Activated T-cell treated with anti-CD3 and anti-CD28 coated beads, Interleukin-2, amount 50 U/mL, for 1 hour (primary cell): ENCODE data around the gene AKIRIN2.
"Not testable (repeated sequence)": the region's sequence is repeated elsewhere in the genome, so short reads cannot be mapped to it uniquely, and the experiment has no call there.

Source experiments
- DNase-seq: peaks from one replicate; pipeline ENCODE4 v3.0.0-alpha.2; 2020

Gene AKIRIN2

DNA sequence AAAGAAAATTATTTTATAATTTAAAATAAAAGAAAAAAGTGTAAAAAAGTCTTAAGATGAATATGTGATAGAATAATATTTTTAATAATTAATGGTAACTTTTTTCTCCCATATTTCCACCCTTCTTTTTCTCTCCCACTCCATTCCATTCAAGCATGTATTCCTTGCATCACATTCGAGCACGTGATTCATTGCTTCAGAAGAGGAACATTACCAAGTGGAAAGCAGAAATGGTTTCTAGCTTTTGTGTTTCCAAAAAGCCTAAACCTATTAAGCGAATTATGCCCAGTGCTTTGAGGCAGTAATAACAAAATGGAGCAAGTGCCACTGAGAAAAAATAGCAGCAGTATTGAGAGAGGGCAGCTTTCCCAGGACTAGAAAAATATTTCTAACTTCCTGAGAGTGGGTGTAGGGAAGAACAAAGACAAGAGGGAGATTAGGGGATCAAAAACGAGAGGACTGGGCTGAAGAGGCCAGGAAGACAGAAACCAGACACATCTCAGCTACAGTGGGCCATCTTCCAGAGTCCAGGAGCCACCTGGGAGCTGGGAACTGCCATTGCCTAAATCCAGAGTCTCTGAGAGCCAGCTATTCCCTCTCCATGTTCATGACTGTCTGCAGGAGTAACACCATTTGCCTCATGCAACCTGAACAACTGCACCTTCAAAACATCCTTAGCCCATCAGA lies 15.0 kb upstream of the AKIRIN2 start:
- DNase-seq, result no peak

DNA sequence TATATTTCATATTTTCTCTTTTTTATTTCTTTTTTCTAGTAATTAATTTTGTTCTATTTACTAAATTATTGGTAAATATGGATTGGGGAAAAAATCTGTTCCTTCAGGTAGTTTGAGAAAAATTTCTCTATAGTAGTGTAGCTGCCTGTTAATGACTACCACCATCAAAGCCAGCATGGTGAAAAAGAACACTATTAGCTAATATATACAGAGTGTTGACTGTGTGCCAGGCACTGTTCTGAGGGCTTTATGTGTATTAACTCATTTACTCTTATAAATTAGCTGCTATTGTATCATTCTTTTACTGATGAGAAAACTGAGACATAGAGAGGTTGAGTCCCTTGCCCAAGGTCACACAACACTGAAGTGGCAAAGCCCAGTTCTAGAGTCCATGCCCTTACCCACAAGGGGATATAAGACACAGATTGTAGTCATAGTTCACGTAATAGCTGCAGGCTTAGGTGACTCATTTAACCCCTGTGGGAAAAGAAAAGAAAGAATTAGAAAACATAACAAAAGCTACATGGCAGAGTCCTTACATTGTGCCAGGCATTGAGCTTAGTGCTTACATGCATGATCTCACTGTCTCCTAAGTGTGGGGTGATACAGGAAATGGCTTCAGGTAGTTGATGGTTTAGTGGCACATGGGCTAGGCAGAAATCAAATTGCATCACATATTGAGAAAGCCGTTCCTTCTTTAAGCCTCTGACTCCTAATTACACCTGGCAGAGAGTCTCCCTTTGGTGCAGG lies 12.2 kb upstream of the AKIRIN2 start:
- DNase-seq, result no peak

DNA sequence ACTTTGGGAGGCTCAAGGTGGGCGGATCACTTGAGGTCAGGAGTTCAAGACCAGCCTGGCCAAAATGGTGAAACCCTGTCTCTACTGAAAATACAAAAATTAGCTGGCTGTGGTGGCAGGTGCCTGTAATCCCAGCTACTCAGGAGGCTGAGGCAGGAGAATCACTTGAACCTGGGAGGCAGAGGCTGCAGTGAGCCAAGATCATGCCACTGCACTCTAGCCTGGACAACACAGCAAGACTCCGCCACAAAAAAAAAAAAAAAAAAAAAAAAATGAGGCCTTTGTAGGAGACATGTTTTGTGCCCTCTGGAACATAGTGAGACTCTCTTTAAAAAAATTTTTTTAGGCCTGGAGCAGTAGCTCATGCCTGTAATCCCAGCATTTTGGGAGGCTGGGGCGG lies 10.7 kb upstream of the AKIRIN2 start:
- not testable (repeated sequence) for DNase-seq

DNA sequence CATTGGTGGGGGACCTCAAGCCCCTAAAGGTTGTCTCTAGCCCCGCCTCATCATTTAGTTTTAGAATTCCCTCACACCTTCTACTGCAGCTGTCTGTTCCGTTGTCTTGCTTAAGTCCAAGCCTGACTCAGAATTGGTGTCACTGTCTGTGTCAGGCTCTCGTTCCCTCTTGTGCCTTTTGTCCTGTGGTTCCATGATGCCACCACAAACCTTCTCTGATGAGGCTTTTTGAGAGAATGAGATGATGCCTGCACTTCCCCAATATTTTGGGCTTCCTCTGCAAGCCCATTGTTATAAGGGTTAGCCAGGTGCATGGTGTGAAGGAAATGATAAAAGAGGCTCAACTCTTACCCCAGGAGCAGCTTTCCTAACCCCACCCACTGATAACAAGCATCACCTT lies 8.1 kb upstream of the AKIRIN2 start:
- no peak for DNase-seq

DNA sequence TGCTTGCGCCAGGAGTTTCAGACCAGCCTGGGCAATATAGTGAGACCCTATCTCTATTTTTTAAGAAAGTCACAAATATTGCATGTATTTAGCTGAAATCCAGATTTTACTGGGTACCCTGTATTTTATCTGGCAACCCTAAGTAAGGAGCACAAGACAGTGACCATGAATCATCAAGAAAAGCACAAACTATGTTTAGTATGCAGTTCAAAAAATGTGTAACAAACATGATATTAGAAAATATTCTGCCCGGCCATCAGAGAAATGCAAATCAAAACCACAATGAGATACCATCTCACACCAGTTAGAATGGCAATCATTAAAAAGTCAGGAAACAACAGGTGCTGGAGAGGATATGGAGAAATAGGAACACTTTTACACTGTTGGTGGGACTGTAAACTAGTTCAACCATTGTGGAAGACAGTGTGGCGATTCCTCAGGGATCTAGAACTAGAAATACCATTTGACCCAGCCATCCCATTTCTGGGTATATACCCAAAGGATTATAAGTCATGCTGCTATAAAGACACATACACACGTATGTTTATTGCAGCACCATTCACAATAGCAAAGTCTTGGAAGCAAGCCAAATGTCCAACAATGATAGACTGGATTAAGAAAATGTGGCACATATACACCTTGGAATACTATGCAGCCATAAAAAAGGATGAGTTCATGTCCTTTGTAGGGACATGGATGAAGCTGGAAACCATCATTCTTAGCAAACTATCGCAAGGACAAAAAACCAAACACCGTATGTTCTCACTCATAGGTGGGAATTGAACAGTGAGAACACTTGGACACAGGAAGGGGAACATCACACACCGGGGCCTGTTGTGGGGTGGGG lies 6.8 kb upstream of the AKIRIN2 start:
- not testable (repeated sequence) for DNase-seq

DNA sequence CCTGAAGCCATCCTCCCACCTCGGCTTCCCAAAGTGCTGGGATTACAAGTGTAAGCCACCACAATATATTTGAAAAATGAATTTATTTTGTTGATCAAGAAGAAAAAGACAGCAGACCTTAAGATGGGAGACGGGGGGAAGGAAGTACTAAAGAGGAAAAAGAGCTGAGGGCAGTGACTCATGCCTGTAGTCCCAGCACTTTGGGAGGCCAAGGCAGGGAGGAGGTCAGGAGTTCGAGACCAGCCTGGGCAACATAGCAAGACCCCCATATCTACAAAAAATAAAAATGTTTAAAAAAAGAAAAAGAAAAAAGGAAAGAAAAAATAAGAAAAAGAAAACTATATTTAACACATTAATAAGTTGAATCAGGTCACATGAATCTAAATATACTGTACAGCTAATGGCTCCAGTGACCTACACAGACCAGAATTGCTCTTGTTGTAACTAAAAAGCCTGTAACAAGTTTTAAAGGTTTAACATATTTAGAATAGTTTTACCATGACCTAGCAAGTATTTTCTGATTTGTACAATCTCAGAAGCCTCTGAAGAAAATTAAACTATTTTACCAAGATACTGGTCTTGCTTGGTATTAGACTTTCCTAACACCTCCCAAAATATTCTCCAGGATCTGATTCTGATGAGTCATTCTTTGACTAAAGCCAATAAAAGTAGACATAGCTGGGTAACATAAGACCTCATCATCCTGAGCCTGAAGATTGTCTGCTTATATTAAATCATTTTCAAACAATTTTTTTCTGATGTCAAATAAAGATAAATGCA lies 4.3 kb upstream of the AKIRIN2 start:
- no peak for DNase-seq

DNA sequence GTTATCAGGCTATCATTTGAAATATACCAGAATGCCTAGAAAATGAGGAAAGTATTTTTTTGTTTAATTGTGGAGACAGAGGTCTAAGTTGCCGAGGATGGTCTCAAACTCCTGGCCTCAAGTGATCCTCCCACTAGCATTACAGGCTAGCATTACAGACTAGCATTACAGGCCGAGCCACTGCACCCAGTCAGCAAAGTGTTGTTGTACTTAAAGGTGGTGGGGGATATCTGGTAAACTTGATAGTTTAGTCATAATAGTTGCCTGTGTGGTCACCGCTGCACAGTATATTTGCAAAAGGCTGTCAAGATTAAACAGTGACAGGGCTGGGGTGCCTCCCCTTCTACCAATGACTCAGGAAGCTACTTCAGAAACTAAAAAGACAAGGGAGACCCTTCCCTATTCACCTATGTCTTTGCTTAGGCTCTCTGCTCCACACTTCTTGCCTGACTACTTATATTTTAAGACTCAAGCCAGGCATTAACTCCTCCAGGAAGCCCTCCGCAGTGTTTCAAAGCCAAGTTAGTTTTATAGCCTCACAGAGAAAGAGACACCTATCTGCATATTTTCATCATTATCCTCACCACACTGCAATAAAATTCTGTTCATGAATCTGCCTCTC lies 3.1 kb upstream of the AKIRIN2 start:
- DNase-seq, result no peak

DNA sequence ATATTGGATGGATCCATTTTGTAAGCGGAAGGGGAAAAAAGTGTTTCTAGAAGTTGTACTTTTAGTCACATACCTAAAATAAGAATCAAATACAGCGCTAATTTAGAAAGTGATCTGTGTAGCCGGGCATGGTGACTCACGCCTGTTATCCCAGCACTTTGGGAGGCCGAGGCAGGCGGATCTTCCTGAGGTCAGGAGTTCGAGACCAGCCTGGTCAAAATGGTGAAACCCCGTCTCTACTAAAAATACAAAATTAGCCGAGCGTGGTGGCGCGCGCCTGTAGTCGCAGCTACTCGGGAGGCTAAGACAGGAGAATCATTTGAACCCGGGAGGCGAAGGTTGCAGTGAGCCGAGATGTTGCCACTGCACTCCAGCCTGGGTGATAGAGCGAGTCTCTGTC lies 1.0 kb upstream of the AKIRIN2 start:
- not testable (repeated sequence) for DNase-seq

DNA sequence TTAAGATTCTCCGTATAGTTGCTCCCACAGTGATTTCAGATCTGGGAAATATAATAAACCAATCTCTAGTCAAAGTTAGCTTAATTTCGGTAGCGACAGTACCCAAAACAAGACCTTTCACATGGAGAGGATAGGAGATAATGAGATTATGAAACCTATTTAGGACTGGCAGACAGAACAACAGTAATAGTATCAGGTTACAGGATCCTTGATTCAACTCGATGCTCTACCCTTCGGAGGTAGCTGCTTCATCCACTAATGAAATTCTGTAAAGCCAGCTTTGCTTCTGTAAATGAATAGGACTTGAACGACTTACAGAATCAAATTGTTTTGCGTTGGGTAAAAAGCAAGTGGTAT lies 534 bp upstream of the AKIRIN2 start:
- no peak for DNase-seq

DNA sequence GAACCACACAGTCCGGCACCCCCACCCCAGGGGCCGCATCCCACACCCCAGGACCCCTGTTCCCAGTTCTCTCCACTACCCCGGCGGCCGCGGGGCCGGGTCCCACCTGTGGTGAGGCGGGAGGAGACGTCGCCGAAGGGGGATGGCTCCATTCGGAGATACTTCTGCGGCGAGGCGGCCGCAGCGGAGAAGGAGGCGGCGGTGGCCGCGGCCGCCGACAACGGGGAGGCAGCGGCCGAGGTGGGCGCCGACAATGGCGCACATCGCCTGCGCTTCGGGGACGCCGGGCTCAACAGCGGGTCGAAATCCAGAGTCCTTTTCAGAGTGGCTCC lies 723 bp downstream of the AKIRIN2 start:
- DNase-seq, result no peak

DNA sequence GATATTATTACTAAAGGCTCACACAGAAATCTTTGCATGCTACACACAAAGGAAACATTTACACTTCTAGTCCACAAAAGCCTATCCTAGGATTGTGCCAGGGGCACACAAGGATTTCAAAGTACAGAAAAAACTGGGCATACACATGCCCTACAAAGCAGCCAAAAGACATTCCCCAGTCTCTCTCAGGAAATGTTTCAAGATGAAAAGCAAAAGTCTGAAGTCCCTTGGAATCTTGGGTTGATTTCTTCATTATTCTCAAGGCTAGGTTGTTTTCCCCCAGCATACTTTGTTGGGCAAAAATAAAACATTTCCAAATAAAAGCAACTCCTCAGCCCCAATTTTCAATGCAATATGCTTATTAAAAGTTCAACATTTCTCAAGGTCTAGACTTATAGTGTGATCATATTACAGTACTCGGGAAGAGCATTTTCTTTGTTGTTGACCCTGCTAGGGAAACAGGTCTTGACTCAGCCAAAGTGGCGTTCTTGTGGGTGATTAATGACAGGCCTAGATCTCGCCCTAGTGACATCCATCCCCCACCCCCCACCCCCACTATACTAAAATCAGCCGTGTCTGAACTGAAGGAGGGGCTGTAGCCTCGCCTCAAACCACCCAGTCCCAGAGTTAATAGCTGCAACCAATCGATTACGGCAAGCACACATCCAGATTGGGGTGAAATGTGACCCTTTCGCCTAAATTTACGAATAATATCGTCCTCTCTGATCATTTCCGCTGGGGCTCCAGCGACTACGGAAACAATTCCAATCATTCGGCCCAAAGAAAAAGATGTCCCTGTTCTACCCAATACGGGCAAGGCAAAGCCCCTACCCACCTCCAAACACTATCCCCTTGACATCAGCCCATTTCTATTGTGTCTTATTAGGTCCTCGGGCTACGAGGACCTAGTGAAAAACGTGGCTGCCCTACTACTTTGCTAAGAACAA lies 1.4 kb downstream of the AKIRIN2 start:
- no peak for DNase-seq

DNA sequence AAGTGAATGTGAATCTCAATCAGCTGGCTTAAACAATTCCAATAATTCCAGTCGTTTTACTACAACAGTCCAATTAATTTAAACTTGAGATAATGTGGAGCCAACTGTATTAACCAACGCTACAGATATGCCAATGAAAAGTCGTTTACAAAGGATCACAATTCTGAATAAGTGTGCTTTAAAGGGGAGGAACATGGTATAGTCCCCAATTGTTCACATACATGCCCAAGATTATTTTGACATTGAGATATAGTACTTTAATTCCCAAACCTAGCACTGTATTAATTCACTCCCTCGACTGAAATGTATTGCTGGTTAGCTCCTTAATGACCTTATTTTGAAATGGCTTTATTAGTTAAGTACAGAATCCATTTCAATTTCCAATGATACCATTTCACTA lies 2.5 kb downstream of the AKIRIN2 start:
- DNase-seq, result no peak

DNA sequence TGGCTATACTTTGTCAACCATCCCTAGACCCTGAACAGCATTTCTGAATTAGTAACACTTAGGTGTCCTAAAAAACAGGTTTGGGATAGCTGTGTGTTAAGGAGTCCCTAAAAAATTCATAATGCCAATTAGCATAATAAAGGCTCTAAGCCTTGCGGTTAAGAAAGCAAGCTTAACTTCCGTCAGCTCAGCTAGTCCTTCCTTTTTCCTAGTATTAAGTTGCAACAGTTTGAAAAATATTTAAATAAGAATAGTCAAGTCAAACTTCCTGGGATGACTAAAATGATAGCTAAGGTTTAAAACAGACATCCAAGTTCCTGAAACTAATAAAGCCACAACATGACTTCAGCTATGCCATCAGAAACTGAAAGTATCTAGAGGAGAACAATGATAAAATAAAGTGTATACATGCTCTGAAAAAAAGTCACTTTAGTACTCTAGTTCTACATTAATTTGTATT lies 3.5 kb downstream of the AKIRIN2 start:
- DNase-seq, result no peak

DNA sequence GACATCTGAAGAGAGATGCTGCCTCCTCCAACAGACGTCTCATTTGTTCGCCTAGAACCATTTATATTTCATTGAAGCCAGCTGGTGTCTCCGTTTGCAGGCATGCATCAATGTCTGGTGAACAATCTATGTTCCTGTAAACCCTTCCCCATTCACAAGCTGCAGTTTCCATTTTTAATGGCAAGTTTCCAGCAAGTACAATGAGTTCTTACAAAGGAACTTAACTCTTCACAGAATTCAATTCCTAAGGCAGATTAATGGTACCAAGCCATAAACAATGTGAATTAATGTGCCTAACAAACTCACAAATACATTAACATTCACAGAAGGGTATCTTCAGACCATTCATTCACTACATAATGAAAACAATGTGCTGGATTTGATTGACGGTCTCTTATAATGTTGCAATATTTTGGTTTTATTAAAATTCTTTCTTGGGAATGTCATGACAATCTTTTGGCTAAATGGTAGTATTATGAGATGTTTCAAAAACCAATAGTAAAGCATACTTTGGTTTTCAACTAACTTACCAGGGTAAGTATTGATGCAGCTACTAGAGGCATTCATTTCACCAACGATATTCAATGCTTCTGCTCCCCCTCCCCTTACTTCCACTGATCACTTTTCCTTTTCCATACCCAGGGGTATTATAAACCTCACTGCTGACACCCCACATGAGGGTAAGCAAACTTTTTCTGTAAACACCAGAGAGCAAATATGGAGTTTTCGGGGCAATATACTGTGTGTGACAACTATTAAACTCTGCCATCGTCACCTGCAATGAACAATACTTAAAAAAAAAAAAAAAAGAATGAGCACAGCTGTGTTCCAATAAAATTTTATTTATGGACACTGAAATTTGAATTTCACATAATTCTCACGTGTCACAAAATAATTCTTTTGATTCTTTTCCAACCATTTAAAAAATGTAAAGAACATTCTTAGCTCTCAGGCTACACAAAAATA lies 4.2 kb downstream of the AKIRIN2 start:
- DNase-seq, result no peak

DNA sequence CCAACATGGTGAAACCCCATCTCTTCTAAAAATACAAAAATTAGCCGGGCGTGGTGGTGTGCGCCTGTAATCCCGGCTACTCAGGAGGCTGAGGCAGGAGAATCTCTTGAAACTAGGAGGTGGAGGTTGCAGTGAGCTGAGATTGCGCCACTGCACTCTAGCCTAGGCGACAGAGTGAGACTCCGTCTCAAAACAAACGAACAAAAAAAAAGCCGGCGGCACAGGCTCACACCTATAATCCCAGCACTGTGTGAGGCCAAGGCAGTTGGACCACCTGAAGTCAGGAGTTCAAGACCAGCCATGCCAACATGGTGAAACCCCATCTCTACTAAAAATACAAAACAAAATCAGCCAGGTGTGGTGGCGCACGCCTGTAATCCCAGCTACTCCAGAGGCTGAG lies 5.2 kb downstream of the AKIRIN2 start:
- not testable (repeated sequence) for DNase-seq

DNA sequence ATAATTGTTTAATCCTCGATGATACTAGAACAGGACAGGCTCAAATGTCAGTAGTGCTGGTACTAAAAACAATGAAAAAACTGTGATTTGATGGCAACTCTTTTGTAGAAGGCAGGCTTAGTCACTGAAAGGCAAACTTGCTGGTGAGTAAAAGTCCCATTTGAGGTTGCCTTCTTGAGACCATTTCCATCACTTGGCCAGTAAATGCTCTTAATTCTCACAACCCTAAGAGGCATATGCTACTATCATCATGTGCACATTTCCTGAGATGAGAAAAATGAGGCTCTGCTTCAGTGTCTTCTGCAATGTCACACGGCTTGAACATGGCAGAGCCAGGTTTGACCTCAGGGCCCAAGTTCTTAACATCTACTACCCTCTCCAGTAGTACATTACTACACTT lies 9.9 kb downstream of the AKIRIN2 start:
- DNase-seq, result no peak

DNA sequence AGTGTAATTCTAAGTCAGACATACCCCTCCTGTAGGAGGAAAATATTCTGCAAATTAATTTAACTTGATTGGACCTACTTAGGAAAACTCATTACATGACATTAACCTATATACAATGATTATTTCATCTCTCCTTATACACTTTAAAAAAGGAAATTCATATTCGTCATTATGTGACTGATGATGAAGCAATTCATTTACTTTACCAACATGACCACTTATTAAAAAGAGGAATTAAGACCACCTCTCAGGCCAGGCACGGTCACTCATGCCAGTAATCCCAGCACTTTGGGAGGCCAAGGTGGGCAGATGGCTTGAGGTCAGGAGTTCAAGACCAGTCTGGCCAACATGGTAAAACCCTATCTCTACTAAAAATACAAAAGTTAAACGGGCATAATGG lies 11.6 kb downstream of the AKIRIN2 start:
- no peak for DNase-seq

DNA sequence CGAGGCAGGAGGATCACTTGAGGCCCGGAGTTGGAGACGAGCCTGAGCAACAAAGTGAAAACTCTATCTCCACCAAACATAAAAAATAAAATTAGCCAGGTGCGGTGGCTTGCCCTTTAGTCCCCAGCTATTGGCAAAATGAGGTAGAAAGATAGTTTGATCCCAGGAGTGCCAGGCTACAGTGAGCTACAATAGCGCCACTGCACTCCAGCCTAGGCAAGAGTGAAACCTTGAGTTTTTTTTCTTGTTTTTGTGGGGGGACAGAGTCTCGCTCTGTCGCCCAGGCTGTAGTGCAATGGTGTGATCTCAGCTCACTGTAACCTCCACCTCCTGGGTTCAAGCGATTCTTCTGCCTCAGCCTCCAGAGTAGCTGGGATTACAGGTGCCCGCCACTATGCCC lies 14.1 kb downstream of the AKIRIN2 start:
- DNase-seq, result not testable (repeated sequence)

DNA sequence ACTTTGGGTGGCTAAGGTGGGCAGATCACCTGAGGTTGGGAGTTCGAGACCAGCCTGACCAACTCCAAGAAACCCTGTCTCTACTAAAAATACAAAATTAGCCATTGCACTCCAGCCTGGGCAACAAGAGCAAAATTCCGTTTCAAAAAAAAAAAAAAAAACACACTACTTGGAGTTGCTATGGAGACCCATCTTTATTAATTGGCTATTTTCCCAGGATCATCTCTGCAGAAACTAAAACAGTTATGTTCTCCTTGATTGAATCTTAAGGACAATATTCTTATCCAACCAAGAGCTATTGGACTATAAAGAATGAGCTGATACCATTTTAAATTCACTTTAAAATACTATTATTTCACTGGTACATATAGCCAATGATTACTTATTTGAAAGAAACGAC lies 14.7 kb downstream of the AKIRIN2 start:
- DNase-seq, result no peak

DNA sequence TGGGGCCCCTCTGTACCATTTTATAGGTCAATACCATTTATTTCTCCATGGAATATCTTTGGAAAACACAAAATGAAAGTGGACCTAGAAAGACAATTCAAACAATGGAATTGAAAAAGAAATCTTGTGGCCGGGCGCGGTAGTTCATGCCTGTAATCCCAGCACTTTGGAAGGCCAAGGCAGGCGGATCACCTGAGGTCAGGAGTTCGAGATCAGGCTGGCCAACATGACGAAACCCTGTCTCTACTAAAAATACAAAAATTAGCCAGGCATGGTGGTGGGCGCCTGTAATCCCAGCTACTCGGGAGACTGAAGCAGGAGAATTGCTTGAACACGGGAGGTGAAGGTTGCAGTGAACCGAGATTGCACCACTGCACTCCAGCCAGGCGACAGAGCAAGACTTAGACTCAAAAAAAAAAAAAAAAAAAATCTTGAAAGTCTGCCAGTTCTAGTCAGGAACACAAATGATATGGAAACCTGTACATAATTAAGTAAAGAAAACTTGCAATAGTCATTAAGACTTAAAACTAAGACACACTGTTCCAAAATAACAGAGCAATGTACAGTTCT lies 15.3 kb downstream of the AKIRIN2 start:
- DNase-seq, result not testable (repeated sequence)
